Measurements from ENCODE around the gene SPPL2B. TPM values are rescaled to one million over a fixed set of nuclear protein-coding genes. Genes with fewer than 3 reads are reported as not detected.

The SPPL2B gene
- total RNA-seq, 1 donor, result 32.6 TPM

DNA sequence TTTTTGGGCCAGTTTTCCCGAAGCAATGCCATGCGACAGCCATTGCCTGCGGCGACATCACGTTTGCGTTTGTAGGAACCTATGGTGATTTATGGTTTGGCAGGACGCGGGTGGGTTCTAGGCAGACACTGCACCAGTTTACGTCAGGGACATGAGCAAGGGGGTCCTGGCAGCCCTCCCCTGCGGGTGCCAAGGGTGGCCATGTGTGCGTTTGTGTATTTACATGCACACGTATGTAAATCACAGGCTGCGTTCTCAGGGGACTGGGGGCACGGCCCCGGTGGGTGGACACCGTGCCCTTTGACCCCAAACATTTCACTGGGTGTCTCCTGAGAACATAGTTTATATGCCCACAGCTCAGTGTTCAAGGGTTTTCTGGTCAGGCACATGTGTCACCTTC is 22.2 kb downstream of the SPPL2B start:
- Histone ChIP-seq H3K79me2 (ENCODE audit: insufficient read depth, low read length) (no peaks in the 10 kb centered on the region), H3K4me2 (ENCODE audit: insufficient read depth, low read length) (no peak overlapping the region), H4K20me1 (ENCODE audit: insufficient read depth, low read length) (no peaks in the 10 kb centered on the region), H3K4me3 (ENCODE audit: insufficient read depth, low read length) (no peak overlapping the region), H3K27me3 (ENCODE audit: insufficient read depth, low read length) (no peaks in the 10 kb centered on the region), H3K27ac (ENCODE audit: low read depth, low read length) (no peak overlapping the region), H3K9me3 (ENCODE audit: low read depth, low read length) (no peaks in the 10 kb centered on the region), H2AFZ (ENCODE audit: low read length) (no peak overlapping the region), H3K4me1 (ENCODE audit: insufficient read depth, low read length) (no peaks in the 10 kb centered on the region), H3K36me3 (ENCODE audit: insufficient read depth, low read length) (peaks cover 25% of the 10 kb centered on the region)
- DNase-seq (ENCODE audit: insufficient read length, low spot score, missing footprints), result no peak
- TF ChIP-seq, protein P1, sequence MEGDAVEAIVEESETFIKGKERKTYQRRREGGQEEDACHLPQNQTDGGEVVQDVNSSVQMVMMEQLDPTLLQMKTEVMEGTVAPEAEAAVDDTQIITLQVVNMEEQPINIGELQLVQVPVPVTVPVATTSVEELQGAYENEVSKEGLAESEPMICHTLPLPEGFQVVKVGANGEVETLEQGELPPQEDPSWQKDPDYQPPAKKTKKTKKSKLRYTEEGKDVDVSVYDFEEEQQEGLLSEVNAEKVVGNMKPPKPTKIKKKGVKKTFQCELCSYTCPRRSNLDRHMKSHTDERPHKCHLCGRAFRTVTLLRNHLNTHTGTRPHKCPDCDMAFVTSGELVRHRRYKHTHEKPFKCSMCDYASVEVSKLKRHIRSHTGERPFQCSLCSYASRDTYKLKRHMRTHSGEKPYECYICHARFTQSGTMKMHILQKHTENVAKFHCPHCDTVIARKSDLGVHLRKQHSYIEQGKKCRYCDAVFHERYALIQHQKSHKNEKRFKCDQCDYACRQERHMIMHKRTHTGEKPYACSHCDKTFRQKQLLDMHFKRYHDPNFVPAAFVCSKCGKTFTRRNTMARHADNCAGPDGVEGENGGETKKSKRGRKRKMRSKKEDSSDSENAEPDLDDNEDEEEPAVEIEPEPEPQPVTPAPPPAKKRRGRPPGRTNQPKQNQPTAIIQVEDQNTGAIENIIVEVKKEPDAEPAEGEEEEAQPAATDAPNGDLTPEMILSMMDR (IDR thresholded peaks at IDR 0.05; ENCODE audit: extremely low read depth, low read depth, low read length), result no peak

- no peak overlapping the region for H2AFZ ChIP-seq (ENCODE audit: low read length)
- H3K4me2 ChIP-seq (ENCODE audit: insufficient read depth, low read length), result no peak overlapping the region
- H3K4me3 ChIP-seq (ENCODE audit: insufficient read depth, low read length), result no peak overlapping the region
- TF ChIP-seq, protein P1 (IDR thresholded peaks at IDR 0.05; ENCODE audit: extremely low read depth, low read depth, low read length), result no peak
- peaks cover 16% of the 10 kb centered on the region for H3K36me3 ChIP-seq (ENCODE audit: insufficient read depth, low read length)
- H3K79me2 ChIP-seq (ENCODE audit: insufficient read depth, low read length), result no peaks in the 10 kb centered on the region
- H3K27ac ChIP-seq (ENCODE audit: low read depth, low read length), result no peak overlapping the region
- no peaks in the 10 kb centered on the region for H3K9me3 ChIP-seq (ENCODE audit: low read depth, low read length)
- no peaks in the 10 kb centered on the region for H4K20me1 ChIP-seq (ENCODE audit: insufficient read depth, low read length)
- no peaks in the 10 kb centered on the region for H3K27me3 ChIP-seq (ENCODE audit: insufficient read depth, low read length)
- H3K4me1 ChIP-seq (ENCODE audit: insufficient read depth, low read length), result no peaks in the 10 kb centered on the region
- DNase-seq (ENCODE audit: insufficient read length, low spot score, missing footprints), result no peak
Measured at GRCh38 chr19:2351591-2351990, 23.1 kb downstream of the SPPL2B start.

GRCh38 chr19:2352121-2352520 is 23.6 kb downstream of the SPPL2B start:
- no peak overlapping the region for H3K27ac ChIP-seq (ENCODE audit: low read depth, low read length)
- H3K4me1 ChIP-seq (ENCODE audit: insufficient read depth, low read length), result no peaks in the 10 kb centered on the region
- no peaks in the 10 kb centered on the region for H3K27me3 ChIP-seq (ENCODE audit: insufficient read depth, low read length)
- TF ChIP-seq, protein P1 (IDR thresholded peaks at IDR 0.05; ENCODE audit: extremely low read depth, low read depth, low read length), result no peak
- no peak overlapping the region for H2AFZ ChIP-seq (ENCODE audit: low read length)
- no peaks in the 10 kb centered on the region for H4K20me1 ChIP-seq (ENCODE audit: insufficient read depth, low read length)
- no peaks in the 10 kb centered on the region for H3K9me3 ChIP-seq (ENCODE audit: low read depth, low read length)
- no peak overlapping the region for H3K4me2 ChIP-seq (ENCODE audit: insufficient read depth, low read length)
- H3K79me2 ChIP-seq (ENCODE audit: insufficient read depth, low read length), result no peaks in the 10 kb centered on the region
- H3K4me3 ChIP-seq (ENCODE audit: insufficient read depth, low read length), result no peak overlapping the region
- peaks cover 13% of the 10 kb centered on the region for H3K36me3 ChIP-seq (ENCODE audit: insufficient read depth, low read length)
- no peak for DNase-seq (ENCODE audit: insufficient read length, low spot score, missing footprints)

GRCh38 chr19:2353159-2353886 is 24.8 kb downstream of the SPPL2B start:
- DNase-seq (ENCODE audit: insufficient read length, low spot score, missing footprints), result no peak
- H3K27me3 ChIP-seq (ENCODE audit: insufficient read depth, low read length), result no peaks in the 10 kb centered on the region
- H3K4me1 ChIP-seq (ENCODE audit: insufficient read depth, low read length), result no peaks in the 10 kb centered on the region
- H3K27ac ChIP-seq (ENCODE audit: low read depth, low read length), result no peak overlapping the region
- no peak overlapping the region for H2AFZ ChIP-seq (ENCODE audit: low read length)
- no peaks in the 10 kb centered on the region for H3K9me3 ChIP-seq (ENCODE audit: low read depth, low read length)
- no peaks in the 10 kb centered on the region for H4K20me1 ChIP-seq (ENCODE audit: insufficient read depth, low read length)
- peaks cover 13% of the 10 kb centered on the region for H3K36me3 ChIP-seq (ENCODE audit: insufficient read depth, low read length)
- H3K79me2 ChIP-seq (ENCODE audit: insufficient read depth, low read length), result no peaks in the 10 kb centered on the region
- TF ChIP-seq, protein P1 (IDR thresholded peaks at IDR 0.05; ENCODE audit: extremely low read depth, low read depth, low read length), result no peak
- H3K4me2 ChIP-seq (ENCODE audit: insufficient read depth, low read length), result no peak overlapping the region
- no peak overlapping the region for H3K4me3 ChIP-seq (ENCODE audit: insufficient read depth, low read length)

Data from osteoblast (primary cell).